ENCODE measurements around the gene MYLK4.

DNA sequence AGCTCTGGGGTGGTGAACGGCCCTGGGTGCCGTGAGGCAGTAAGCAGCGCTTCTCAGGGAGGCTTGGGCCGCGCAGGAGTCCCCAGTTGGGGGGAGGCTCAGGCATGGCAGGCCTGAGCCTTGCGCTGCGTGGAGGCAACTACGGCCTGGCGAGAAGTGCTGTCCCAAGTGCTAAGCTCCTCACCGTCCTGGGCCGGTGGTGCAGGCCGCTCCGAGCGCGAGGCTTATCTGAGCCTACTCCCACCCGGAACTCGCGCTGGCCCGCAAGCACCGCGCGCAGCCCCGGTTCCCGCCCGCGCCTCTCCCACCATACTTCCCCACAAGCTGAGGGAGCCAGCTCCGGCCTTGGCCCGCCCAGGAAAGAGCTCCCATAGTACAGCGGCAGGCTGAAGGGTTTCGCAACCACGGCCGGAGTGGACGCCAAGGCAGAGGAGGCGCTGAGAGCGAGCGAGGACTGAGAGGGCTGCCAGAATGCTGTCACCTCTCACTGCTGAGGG lies 12.7 kb upstream of the MYLK4 start:
- no peak for TF ChIP-seq CTCF (IDR thresholded peaks at IDR 0.05)
- TF ChIP-seq POLR2A (IDR thresholded peaks at IDR 0.05): no peak
- no peak for TF ChIP-seq POLR2AphosphoS5 (IDR thresholded peaks at IDR 0.05)
- TF ChIP-seq EP300 (IDR thresholded peaks at IDR 0.05; ENCODE audit: low read depth): no peak

All from transverse colon (tissue), 4 donors.